Parathyroid adenoma (tissue), 2 donors: Measurements from ENCODE around the gene TMEM237.
A peak's percentile ranks its signal among the peaks of the same experiment; 100 is the strongest.

Source experiments
- H2AFZ ChIP-seq: fragments of 300-600 bp; sonication (generic); one replicate; pipeline ENCODE4 v1.7.0; 2017; ENCODE audit warnings: antibody characterized with exemption, mild to moderate bottlenecking
- H3K27ac ChIP-seq: fragments of 300-600 bp; sonication (generic); one replicate; pipeline ENCODE4 v1.7.0; 2017
- H3K27me3 ChIP-seq: fragments of 300-600 bp; sonication (generic); one replicate; pipeline ENCODE4 v1.7.0; 2017; ENCODE audit warnings: low read length; ENCODE audit not compliant: control insufficient read depth, insufficient read depth
- H3K36me3 ChIP-seq: fragments of 300-600 bp; sonication (generic); one replicate; pipeline ENCODE4 v1.7.0; 2017; ENCODE audit warnings: low read length; ENCODE audit not compliant: control insufficient read depth, insufficient read depth
- H3K4me1 ChIP-seq: fragments of 300-600 bp; sonication (generic); one replicate; pipeline ENCODE4 v1.7.0; 2017; ENCODE audit warnings: control low read depth
- H3K4me2 ChIP-seq: fragments of 300-600 bp; sonication (generic); one replicate; pipeline ENCODE4 v1.7.0; 2017; ENCODE audit warnings: low read length
- H3K4me3 ChIP-seq: fragments of 300-600 bp; sonication (generic); one replicate; pipeline ENCODE4 v1.7.0; 2017; ENCODE audit warnings: low read depth, low read length
- H3K79me2 ChIP-seq: fragments of 300-600 bp; sonication (generic); one replicate; pipeline ENCODE4 v1.7.0; 2017; ENCODE audit warnings: control low read depth
- H3K9ac ChIP-seq: fragments of 300-600 bp; sonication (generic); one replicate; pipeline ENCODE4 v1.7.0; 2017; ENCODE audit warnings: mild to moderate bottlenecking
- H3K9me3 ChIP-seq: fragments of 300-600 bp; sonication (generic); one replicate; pipeline ENCODE4 v1.7.0; 2017; ENCODE audit warnings: low read length; ENCODE audit not compliant: control insufficient read depth
- TF ChIP-seq, protein P1 (sequence below): fragments of 300-600 bp; sonication (generic); IDR thresholded peaks from one replicate; pipeline ENCODE4 v1.7.0; 2017; ENCODE audit warnings: antibody characterized with exemption, mild to moderate bottlenecking
- donor health status: primary hyperparathyroidism.

Gene TMEM237

DNA sequence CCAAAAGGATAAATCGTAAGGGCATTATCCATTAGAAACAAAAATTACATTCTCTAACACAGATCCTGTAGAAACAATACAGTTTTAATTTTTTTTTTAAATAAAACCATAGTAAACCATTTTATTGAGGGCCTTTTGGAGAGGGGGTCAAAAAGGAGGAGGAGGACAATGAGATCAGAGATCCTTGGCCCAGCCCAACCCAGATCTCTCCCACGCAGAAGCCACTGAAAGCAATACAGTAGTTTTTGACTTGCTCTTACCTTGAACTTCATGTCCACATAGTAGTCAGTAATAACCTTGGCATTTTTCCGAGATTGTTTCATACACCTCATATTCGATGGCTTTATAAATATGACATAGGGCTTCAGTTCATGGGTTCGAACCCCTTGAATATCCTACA lies 4.1 kb upstream of the TMEM237 start:
- H2AFZ ChIP-seq: no peak overlapping the region
- peaks cover 6% of the 10 kb centered on the region for H3K4me1 ChIP-seq
- H3K27me3 ChIP-seq: no peaks in the 10 kb centered on the region
- H3K4me2 ChIP-seq: no peak overlapping the region
- H3K27ac ChIP-seq: no peak overlapping the region
- no peak overlapping the region for H3K4me3 ChIP-seq
- TF ChIP-seq, protein P1, sequence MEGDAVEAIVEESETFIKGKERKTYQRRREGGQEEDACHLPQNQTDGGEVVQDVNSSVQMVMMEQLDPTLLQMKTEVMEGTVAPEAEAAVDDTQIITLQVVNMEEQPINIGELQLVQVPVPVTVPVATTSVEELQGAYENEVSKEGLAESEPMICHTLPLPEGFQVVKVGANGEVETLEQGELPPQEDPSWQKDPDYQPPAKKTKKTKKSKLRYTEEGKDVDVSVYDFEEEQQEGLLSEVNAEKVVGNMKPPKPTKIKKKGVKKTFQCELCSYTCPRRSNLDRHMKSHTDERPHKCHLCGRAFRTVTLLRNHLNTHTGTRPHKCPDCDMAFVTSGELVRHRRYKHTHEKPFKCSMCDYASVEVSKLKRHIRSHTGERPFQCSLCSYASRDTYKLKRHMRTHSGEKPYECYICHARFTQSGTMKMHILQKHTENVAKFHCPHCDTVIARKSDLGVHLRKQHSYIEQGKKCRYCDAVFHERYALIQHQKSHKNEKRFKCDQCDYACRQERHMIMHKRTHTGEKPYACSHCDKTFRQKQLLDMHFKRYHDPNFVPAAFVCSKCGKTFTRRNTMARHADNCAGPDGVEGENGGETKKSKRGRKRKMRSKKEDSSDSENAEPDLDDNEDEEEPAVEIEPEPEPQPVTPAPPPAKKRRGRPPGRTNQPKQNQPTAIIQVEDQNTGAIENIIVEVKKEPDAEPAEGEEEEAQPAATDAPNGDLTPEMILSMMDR: no peak
- no peak overlapping the region for H3K9ac ChIP-seq
- H3K36me3 ChIP-seq: no peaks in the 10 kb centered on the region
- no peaks in the 10 kb centered on the region for H3K79me2 ChIP-seq
- no peaks in the 10 kb centered on the region for H3K9me3 ChIP-seq

DNA sequence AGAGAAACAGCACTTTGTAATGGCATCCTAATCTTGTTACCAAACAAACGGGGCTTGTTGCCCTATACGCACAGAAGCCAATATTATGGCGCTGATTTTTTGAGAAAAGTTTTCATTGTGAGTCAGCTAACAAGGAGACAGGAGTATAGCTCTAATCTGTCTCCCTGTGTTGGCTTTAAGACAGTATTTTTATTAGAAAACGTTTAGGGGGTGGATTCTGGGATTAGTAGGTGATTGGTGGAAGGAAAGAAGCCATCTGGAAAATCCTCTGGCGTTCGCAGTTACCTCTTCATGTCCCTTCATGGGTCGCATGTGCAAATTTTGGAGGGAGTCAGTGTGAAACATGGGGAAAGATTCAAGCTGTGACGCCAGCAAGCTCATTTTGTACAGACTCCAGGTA lies 698 bp upstream of the TMEM237 start:
- H3K4me1 ChIP-seq: peaks cover 6% of the 10 kb centered on the region
- H3K9me3 ChIP-seq: no peaks in the 10 kb centered on the region
- no peaks in the 10 kb centered on the region for H3K27me3 ChIP-seq
- no peaks in the 10 kb centered on the region for H3K79me2 ChIP-seq
- H3K36me3 ChIP-seq: no peaks in the 10 kb centered on the region
- peak overlapping the region; percentile 83 for H2AFZ ChIP-seq
- H3K4me2 ChIP-seq: no peak overlapping the region
- H3K9ac ChIP-seq: no peak overlapping the region
- peak overlapping the region; percentile 83 for H3K27ac ChIP-seq
- TF ChIP-seq, protein P1: no peak
- H3K4me3 ChIP-seq: peak overlapping the region; percentile 95

DNA sequence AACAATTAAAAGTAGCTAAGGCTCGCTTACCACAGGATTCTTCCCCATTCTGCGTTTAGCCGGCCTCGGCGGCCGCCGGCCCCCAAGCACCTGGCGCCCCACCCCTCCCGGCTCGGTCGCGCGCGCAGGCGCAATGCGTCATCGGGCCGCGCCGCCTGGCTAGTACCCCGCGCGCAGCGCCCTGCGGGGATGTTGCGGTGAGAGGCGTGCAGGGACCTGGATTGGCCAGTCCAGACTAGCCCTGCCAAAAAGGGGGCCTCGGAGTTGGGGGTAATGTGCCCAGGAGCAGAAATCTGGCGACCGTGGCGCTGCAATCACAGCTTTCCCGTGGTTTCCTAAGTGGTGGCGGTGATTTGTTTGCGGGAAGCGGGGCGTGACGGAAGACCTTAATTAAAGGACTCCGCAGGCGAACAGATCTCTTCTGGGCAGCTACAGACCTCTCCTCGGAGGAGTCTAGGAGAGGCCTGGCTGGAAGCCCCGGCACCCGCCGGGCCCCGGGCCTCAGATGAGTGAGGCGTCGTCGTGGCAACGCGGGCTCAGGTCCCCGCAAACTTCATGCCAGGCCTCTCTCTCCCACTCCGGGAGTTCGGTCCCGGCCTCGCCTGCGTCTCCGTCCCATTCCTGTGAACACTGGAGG lies 606 bp downstream of the TMEM237 start:
- H2AFZ ChIP-seq: peak overlapping the region; percentile 83
- no peaks in the 10 kb centered on the region for H3K36me3 ChIP-seq
- peak overlapping the region; percentile 61 for H3K9ac ChIP-seq
- peak overlapping the region; percentile 93 for H3K4me2 ChIP-seq
- peak overlapping the region; percentile 95 for H3K4me3 ChIP-seq
- H3K79me2 ChIP-seq: no peaks in the 10 kb centered on the region
- TF ChIP-seq, protein P1: peak; percentile 10
- H3K27me3 ChIP-seq: no peaks in the 10 kb centered on the region
- H3K4me1 ChIP-seq: peaks cover 6% of the 10 kb centered on the region
- peak overlapping the region; percentile 83 for H3K27ac ChIP-seq
- no peaks in the 10 kb centered on the region for H3K9me3 ChIP-seq

DNA sequence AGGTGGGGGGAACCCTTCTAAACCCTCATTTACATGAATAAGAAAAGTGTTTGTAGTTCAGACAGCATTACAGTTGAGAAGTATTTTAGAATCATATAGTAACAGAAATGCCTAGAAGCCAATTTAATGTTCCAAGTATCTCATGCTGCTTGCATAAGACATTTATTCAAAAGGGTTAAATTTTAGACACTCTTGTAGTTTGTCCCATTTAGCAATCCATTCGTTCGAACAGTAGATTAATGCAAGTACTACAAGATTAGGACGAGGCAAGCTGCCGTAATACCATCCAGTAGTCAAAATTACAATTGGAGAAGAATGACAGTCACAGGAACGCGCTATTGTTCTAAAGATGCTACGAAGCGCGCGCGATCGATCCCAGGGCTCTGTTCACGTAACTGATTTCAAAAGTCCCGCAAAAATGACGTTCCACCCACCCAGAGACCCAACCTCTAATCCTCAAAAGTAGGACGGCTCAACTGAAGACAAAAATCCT lies 1.2 kb downstream of the TMEM237 start:
- peak overlapping the region; percentile 61 for H3K9ac ChIP-seq
- H3K9me3 ChIP-seq: no peaks in the 10 kb centered on the region
- H3K4me1 ChIP-seq: peaks cover 6% of the 10 kb centered on the region
- no peaks in the 10 kb centered on the region for H3K27me3 ChIP-seq
- peak overlapping the region; percentile 83 for H2AFZ ChIP-seq
- H3K79me2 ChIP-seq: no peaks in the 10 kb centered on the region
- H3K4me3 ChIP-seq: peak overlapping the region; percentile 95
- no peaks in the 10 kb centered on the region for H3K36me3 ChIP-seq
- H3K4me2 ChIP-seq: peak overlapping the region; percentile 93
- peak overlapping the region; percentile 83 for H3K27ac ChIP-seq
- TF ChIP-seq, protein P1: no peak

DNA sequence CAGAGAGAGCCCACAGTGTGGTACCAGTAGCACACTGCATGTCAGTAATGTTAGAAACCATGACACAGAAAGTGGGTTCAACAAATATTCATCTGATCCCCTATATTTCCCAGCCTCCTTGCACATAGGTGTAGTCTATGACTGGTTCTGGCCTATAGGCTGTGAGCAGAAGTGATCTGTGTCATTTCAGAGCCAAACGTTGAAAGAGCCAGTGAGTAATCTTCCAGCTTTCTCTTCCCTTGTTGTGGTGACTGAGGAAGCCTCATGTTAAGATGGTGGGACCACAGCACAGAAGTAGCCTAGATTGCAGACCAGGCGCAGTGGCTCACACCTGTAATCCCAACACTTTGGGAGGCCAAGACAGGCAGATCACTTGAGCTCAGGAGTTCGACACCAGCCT lies 4.1 kb downstream of the TMEM237 start:
- no peak overlapping the region for H3K4me3 ChIP-seq
- no peaks in the 10 kb centered on the region for H3K36me3 ChIP-seq
- TF ChIP-seq, protein P1: no peak
- H3K4me1 ChIP-seq: peaks cover 6% of the 10 kb centered on the region
- no peak overlapping the region for H3K27ac ChIP-seq
- no peak overlapping the region for H3K9ac ChIP-seq
- no peaks in the 10 kb centered on the region for H3K79me2 ChIP-seq
- H3K27me3 ChIP-seq: no peaks in the 10 kb centered on the region
- no peaks in the 10 kb centered on the region for H3K9me3 ChIP-seq
- H2AFZ ChIP-seq: no peak overlapping the region
- no peak overlapping the region for H3K4me2 ChIP-seq
